ENCODE measurements around the gene TNFAIP1. TPM values are rescaled to one million over a fixed set of nuclear protein-coding genes. Genes with fewer than 3 reads are reported as not detected.

The TNFAIP1 gene
- total RNA-seq, 4 donors from 2014 or later, result 18.8 to 36.5 (median 25.5) TPM

DNA sequence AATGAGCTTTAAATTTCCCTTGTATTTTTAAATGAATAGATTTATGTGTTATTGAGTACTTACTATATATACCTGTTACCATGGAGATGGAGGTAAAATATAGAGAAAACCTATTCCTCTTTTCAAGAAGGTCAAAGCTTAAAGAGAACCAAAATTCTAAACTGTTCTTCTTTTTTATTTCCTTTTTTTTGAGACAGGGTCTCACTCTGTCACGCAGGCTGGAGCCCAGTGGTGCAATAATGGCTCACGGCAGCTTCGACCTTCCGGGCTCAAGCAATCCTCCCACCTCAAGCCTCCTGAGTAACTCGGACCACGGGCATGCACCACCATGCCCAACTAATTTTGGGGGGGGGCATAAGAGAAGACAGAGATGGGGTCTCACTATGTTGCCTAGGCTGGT is 41.6 kb upstream of the TNFAIP1 start:
- ATAC-seq (no peak), DNase-seq (no peak)
- in situ Hi-C loops (cut with MboI; ENCODE audit: low sequenced_read_pairs in 4 of 4) (no loop called here), intact Hi-C loops (cut with DNase I; ENCODE audit: low total_unique reads) (no loop called here)
- H3K4me1 ChIP-seq, result no peaks in the 10 kb centered on the region
- H3K27ac ChIP-seq, result no peak overlapping the region
- no peak for TF ChIP-seq POLR2A (IDR thresholded peaks at IDR 0.05)
- TF ChIP-seq, protein P1, sequence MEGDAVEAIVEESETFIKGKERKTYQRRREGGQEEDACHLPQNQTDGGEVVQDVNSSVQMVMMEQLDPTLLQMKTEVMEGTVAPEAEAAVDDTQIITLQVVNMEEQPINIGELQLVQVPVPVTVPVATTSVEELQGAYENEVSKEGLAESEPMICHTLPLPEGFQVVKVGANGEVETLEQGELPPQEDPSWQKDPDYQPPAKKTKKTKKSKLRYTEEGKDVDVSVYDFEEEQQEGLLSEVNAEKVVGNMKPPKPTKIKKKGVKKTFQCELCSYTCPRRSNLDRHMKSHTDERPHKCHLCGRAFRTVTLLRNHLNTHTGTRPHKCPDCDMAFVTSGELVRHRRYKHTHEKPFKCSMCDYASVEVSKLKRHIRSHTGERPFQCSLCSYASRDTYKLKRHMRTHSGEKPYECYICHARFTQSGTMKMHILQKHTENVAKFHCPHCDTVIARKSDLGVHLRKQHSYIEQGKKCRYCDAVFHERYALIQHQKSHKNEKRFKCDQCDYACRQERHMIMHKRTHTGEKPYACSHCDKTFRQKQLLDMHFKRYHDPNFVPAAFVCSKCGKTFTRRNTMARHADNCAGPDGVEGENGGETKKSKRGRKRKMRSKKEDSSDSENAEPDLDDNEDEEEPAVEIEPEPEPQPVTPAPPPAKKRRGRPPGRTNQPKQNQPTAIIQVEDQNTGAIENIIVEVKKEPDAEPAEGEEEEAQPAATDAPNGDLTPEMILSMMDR (IDR thresholded peaks at IDR 0.05 in 4 of 5, conservative IDR thresholded peaks at IDR 0.05 in 1 of 5), result no peak
- no peaks in the 10 kb centered on the region for H3K36me3 ChIP-seq
- no peaks in the 10 kb centered on the region for H3K27me3 ChIP-seq
- no peaks in the 10 kb centered on the region for H3K9me3 ChIP-seq
- no peak overlapping the region for H3K4me3 ChIP-seq

DNA sequence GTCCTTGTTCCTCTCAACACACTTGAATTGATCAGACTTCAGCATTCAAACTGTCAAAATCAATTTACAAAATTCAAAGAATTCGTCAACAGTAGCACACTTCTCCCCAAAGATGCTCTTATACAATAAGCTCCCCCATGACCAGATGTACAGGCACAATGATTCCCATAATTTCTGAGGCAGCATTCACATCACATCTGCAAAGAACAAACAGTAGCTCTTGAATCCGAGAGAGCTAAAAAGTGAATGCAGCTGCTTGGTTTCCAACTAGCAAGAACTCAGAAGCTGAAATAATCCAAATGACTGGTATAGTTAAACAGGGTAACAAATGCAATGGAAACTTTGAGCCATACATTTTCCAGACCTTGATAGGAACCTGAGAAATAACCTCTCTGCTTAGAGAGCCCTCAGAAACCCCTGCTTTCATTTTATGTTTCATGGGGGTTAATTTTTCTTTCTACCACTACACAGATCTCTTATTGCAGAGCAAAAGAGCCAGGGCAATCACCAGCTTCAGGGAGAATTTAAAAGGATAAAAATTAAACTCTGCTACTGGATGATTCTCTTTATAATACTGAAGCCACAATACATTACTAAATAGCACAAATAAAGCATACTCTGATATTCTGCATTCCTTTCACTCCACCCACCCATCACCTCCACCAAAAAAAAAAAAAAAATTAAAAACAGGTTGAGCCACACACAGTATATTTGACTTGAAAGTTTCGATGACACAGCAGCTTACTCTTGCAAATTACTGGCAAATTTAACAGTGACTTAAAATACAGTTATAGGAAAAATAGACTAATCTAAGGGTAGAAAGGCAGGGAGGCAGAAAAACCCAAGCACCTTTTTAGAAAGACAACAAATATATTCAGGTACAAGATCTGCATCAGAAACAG is 39.6 kb upstream of the TNFAIP1 start:
- no peaks in the 10 kb centered on the region for H3K36me3 ChIP-seq
- no peaks in the 10 kb centered on the region for H3K4me1 ChIP-seq
- in situ Hi-C loops (cut with MboI; ENCODE audit: low sequenced_read_pairs in 4 of 4), result no loop called here
- no peak overlapping the region for H3K4me3 ChIP-seq
- ATAC-seq (no peak), DNase-seq (no peak)
- intact Hi-C loops (cut with DNase I; ENCODE audit: low total_unique reads), result no loop called here
- no peaks in the 10 kb centered on the region for H3K27me3 ChIP-seq
- TF ChIP-seq, protein P1 (IDR thresholded peaks at IDR 0.05 in 4 of 5, conservative IDR thresholded peaks at IDR 0.05 in 1 of 5), result no peak
- TF ChIP-seq POLR2A (IDR thresholded peaks at IDR 0.05), result no peak
- H3K9me3 ChIP-seq, result no peaks in the 10 kb centered on the region
- H3K27ac ChIP-seq, result no peak overlapping the region

DNA sequence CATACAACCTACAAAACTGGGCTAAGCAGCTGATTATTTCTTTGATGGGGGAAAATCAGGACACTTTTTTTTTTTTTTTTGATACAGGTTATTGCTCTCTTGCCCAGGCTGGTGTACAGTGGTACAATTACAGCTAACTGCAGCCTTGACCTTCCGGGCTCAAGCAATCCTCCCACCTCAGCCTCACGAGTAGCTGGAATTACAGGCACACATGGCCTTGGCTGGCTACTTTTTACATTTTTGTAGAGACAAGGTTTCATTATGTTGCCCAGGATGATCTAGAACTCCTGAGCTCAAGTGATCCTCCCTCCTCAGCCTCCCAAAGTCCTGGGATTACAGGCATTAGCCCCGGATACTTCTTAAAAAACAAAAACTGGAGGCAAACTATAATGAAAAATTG is 37.1 kb upstream of the TNFAIP1 start:
- no peak overlapping the region for H3K27ac ChIP-seq
- no peaks in the 10 kb centered on the region for H3K9me3 ChIP-seq
- TF ChIP-seq POLR2A (IDR thresholded peaks at IDR 0.05), result no peak
- TF ChIP-seq, protein P1 (IDR thresholded peaks at IDR 0.05 in 4 of 5, conservative IDR thresholded peaks at IDR 0.05 in 1 of 5), result no peak
- DNase-seq, result no peak
- no peaks in the 10 kb centered on the region for H3K27me3 ChIP-seq
- intact Hi-C loops (cut with DNase I; ENCODE audit: low total_unique reads), result no loop called here
- H3K4me3 ChIP-seq, result no peak overlapping the region
- H3K36me3 ChIP-seq, result no peaks in the 10 kb centered on the region
- no peaks in the 10 kb centered on the region for H3K4me1 ChIP-seq
- no peak for ATAC-seq
- in situ Hi-C loops (cut with MboI; ENCODE audit: low sequenced_read_pairs in 4 of 4), result no loop called here

DNA sequence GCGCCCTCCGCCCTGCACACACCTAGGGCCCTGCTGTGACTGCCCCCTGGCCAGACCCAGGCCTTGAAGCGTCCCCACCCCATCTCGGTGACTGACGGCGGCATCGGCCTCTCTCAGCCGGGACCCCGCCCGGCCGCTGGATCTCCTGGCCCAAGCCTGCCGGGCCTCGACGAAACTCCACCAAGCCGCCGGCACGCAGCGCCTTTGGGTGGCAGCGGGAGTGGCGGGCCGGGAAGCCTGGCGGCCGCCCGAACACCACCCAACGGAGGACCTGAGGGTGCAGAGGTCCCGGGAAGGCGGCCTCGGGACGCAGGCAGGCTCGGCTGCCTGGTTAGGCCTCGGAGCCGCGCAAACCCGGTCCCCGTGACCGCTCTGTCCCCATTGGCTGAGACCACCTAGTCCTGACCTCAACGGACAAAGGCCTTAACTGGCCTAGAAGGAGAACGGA is 28.6 kb upstream of the TNFAIP1 start:
- intact Hi-C loops (cut with DNase I; ENCODE audit: low total_unique reads) (no loop called here), in situ Hi-C loops (cut with MboI; ENCODE audit: low sequenced_read_pairs in 4 of 4) (no loop called here)
- ATAC-seq, result no peak
- Histone ChIP-seq H3K27me3 (peaks cover 12 to 22% (median 15%) of the 10 kb centered on the region in 3 donors), H3K27ac (no peak overlapping the region), H3K4me1 (no peaks in the 10 kb centered on the region), H3K4me3 (no peak overlapping the region), H3K36me3 (no peaks in the 10 kb centered on the region), H3K9me3 (no peaks in the 10 kb centered on the region)
- TF ChIP-seq POLR2A (IDR thresholded peaks at IDR 0.05), result no peak
- TF ChIP-seq, protein P1 (IDR thresholded peaks at IDR 0.05 in 4 of 5, conservative IDR thresholded peaks at IDR 0.05 in 1 of 5), result no peak
- DNase-seq, result no peak
